ENCODE measurements around the gene FAM221B.

FAM221B gene

GRCh38 chr9:35814841-35815543 is 13.5 kb downstream of the FAM221B start, which contains the start of gene HINT2:
TSS of gene HINT2 (minus strand) at chr9:35815042. CDS start at chr9:35814979, 63 bp downstream.
- peak; percentile 98 for DNase-seq

- peak; percentile 24 for DNase-seq
Observed at GRCh38 chr9:35814106-35814840, 14.3 kb downstream of the FAM221B start.

DNA sequence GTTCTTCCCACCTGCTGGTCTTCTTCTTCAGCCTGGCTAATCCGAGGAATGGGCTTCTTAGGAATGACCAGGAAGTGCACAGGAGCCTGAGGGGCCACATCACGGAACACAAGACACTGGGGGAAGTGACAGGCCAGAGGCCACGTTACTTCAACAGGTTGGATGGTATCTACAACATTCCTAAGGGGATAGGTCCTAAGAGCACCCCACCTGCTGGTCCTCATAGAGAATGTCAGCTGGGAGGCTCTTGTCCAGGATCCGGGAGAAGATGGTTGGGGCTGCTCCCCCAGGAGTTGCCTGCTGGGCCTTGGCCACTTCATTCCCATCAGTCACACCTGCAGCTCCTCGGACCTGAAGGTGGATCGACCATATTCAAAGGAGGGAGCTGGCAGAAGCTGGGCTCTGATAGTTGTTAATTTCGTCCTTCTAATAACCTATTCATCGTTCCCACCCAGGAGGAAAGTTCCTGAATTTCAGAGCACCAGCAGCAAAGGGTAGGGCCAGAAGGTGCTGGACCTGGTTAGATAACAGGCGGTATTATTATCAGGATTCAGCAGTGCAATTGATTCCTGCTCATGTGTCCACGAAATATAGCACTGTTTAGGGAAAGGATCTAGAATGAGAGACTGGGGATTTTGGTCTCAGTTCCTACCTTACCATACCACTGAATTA is 15.0 kb downstream of the FAM221B start:
- no peak for DNase-seq

GRCh38 chr9:35812025-35812602 is 16.4 kb downstream of the FAM221B start, which contains the start of gene SPAG8:
TSS of gene SPAG8 (minus strand) at chr9:35812262. CDS start at chr9:35812147, 115 bp downstream.
- peak; percentile 95 for DNase-seq

DNA sequence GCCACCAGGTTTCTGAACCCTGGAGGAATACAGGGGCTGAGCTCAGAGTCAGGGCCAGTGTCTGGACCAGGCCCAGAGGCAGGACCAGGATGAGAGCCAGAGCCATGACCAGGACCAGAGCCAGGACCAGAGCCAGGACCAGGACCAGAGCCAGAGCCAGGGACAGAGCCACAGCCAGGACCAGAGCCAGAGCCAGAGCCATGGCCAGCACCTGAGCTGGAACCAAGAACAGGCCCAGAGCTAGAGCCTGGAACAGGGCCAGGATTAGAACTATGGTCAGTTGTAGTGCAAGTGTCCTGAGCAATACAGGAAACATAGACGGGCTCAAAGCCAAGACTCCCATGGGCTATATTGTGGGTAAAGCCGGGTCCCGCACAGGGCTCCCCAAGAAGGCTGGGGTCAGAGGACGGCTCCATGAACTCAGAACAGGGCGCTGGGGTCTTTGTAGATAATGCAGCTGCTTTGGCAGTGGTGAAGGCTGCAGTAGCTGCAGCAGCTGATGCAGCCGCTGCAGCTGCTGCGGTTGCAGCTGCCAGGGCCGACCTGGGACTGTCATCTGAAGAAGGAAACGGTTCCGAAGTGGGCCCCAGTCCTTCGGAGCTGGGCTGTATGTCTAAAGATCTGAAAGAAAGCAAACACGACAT is 17.0 kb downstream of the FAM221B start:
- DNase-seq = no peak

GRCh38 chr9:35810122-35810521 is 18.4 kb downstream of the FAM221B start:
- no peak for DNase-seq

DNA sequence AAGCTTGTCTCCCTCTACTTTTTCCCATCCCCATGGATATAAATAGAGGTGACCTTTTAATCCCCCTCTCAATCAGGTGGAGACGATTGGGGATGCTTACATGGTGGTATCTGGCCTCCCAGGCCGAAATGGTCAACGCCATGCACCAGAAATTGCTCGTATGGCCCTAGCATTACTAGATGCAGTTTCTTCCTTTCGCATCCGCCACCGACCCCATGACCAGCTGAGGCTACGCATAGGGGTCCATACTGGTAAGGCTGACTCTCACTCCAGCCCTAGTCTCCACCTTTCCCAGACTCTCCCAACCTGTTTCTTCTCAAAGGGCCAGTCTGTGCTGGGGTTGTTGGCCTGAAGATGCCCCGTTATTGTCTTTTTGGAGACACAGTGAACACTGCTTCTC is 20.1 kb downstream of the FAM221B start:
- DNase-seq = no peak

GRCh38 chr9:35806101-35806500 is 22.4 kb downstream of the FAM221B start:
- DNase-seq = no peak

DNA sequence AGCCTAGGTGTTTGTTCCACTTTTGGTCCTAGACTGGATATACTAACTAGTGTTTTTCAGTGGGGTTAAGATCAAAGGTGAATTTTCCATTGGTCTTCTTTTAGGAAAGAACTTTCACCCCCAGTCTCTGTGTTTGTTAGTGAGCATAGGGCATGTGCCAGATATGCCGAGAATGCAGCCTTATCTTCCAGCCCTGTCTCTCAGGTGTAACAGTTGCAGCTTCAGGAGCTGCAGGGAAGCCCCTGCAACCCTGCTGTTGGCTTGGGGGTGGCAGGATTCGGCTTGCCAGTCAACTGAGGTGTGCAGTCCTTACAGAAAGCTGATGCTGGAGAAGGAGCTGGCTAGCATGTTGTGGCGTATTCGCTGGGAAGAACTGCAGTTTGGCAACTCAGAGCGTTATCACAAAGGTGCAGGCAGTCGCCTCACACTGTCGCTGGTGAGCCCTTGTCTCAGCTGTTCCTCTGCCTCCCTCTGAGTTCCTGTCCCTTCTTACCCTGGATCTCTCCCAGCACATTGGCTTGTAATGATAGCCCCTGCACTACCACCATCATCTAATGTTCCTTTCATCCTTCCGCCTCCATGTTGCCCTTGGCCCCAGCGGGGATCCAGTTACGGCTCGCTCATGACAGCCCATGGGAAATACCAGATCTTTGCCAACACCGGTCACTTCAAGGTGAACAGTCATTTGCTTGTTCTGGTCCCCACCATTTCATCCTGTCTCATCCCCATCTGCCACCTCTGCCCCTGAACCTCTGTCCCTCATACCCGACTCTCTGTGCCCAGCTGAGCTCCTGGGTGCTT is 27.0 kb downstream of the FAM221B start:
- DNase-seq = no peak

DNA sequence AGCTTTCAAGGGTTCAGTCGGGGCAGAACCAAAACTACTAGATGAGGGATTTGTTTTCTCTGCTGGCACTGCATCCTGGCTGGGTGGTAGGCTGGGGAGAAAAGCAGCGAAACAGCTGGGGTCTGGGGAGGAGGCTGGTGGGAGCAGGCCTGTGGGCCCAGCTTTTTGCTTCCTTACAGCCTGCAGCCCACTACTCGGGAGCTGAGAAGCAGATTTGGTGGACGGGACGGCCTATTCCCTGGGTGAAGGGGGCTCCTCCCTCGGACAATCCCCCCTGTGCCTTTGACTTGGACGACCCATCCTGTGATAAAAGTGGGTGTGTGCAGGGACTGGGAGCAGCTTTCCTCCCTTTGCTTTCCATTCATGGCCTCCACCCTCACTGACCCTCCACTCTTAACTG is 28.0 kb downstream of the FAM221B start:
- DNase-seq = no peak

- peak; percentile 48 for DNase-seq
Observed at GRCh38 chr9:35798658-35799374, 29.7 kb downstream of the FAM221B start.

DNA sequence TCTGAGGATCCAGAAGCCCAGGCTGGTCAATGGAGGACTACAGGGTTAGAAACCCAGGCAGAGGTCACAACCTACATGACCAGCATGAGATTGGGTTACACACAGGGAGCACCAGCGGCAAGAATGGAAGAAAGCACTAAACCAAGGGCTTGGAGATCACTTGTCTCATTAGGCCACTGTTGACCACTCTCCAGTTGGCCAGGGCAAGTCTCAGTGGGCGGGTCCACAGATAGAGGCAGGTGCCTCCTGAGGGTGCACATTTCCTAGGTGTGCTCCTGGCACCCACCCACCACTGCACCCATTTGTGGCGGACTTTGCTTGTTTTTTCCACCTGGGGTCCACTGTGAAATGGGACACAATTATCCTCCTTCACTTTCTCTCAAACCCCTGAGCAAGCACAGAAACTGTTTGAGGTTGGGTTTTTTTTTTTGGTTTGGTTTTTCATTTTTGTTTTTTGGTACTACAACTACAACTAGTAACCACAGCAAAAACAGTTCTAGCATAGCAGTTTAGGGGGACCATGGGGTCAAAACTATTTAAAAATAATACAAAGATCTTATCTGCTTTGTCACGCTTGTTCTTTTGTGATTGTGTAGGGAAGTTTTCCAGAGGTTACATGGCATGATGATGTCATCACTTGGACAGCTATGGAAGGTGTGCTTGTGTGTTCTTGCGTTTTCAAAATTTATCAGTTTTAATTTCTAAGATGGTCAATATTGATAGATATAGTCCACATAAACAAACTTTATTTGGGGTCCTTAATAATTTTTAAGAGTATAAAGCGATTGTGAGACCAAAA is 31.0 kb downstream of the FAM221B start:
- DNase-seq = no peak

GRCh38 chr9:35795695-35796094 is 32.8 kb downstream of the FAM221B start:
- DNase-seq = no peak

DNA sequence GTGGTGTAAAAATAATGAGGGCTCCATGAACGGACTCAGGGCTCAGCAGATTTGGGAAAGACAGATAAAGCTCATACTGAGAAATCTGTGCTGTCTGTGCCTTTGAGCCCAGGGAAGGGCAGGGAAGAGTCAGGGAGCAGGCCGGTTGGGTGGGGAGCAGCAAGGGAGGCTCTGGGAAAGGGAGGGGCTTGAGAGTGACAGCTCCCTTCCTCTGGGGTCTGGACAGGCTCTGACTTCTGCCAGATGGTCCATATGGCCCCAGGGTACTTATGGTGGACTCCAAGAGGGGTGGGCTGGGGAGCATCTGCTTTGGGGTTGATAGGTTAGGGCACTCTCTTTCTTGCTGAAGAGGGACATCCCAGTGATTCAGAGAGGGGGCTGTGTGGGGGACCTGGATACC is 35.1 kb downstream of the FAM221B start:
- no peak for DNase-seq

DNA sequence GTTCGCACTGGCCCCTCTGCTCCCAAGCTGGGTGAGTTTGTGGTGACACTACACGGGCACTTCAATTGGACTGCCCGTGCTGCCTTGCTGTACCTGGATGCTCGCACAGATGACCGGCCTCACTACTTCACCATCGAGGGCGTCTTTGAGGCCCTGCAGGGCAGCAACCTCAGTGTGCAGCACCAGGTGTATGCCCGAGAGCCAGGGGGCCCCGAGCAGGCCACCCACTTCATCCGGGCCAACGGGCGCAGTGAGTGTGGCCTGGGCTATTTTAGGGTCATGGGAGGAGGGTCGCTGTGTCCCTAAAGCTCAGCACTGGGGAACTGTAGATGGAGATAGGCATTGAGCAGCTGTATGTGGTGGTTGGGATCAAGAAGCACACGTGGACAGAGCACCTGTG is 35.7 kb downstream of the FAM221B start:
- DNase-seq = no peak

DNA sequence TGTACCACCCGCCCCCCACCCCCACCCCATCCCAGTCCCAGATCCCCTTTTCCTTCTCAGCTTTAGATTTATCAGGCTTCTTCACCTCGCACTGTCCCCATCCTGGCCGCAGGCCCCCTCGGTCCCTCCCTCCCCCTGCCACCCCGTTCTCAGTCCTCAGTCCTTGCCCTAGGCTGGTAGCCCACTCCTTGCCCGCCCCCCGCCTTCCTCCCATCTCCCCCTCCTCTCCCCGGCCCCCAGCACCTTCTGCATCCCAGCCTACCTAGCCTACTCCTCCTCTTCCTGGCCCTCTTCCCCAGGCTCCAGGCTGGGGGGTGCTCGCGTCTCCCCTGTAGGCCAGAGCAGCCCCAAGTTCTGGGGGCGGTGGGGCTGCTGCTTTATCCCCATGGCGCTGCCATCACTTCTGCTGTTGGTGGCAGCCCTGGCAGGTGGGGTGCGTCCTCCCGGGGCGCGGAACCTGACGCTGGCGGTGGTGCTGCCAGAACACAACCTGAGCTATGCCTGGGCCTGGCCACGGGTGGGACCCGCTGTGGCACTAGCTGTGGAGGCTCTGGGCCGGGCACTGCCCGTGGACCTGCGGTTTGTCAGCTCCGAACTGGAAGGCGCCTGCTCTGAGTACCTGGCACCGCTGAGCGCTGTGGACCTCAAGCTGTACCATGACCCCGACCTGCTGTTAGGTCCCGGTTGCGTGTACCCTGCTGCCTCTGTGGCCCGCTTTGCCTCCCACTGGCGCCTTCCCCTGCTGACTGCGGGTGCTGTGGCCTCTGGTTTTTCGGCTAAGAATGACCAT is 36.3 kb downstream of the FAM221B start:
- no peak for DNase-seq

DNA sequence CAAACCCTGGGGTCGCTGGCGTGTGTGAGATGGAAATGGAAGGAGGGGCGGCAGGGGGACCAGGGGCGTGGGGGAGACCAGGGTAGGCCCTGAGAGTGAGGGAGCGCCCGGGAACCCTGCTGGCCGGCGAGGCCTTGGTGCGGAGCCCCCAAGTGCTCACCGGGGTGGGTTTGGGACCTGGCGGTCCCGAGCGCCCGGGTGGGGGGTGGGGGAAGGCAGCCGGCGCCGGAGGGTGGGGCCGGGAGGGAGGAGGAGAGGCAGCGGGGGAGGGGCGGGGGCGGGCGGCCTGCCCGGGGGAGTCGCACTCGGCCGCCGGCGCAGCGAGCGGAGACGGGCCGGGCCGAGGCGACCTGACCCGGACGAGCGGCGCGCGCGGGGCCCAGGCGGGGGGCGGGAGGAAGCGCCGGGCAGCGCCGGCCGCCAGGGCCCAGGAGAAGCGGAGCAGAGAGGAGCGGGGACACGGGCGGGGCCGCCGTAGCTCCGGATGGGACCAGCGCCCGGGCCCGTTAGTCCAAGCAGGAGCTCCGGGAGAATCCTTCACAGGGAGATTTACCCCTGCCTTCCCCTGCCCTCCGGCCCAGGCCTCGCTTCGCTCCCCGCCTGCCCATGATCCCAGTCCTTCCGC is 37.1 kb downstream of the FAM221B start, which contains the start of gene NPR2:
Gene NPR2, plus strand, starts transcription at position 295 of the 625 bp plus-strand sequence. CDS start 818 bp downstream, outside the sequence.
- no peak for DNase-seq

DNA sequence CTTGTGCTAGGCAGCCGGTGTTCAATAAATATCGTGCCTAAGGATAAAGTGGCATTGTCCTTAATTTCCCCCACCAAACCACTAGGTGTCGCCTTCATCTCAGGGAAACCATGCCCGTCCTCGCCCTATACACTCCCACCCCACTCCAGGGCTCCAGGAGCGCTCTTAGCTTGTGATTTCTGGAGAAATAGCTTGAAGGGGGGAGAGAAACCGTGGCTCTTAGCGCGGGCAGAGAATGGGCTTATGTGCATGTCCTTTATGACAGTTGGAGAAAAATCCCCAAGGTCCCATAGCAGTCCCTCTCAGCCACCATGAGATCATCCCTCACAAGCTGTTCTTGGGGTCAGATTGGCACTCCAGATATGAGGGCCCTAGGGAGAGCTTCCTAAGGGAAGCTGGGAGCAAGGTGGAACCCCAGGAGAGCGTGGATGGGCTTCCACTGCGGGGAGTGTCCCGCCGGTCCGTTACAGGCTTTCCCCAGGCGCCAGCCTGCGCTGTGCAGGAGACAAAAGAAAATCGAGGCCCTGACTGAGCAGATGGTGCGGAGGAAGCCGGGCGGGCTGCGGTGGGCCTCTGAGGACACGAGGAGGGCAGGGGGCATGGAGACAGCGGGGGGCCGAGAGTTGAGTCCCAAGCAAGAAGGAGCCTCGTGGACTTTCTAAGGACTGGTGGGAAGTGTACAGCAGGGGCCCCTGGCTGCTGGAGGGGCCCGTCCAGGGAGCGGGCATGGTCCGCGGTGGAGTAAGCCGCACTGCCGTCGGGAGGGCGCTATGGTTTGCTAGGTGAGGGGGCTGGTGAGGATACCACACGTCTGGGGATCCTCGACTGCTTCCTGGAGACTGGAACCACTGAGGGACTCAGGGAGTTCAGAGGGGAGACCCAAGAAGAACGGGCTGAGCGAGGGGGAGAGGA is 37.9 kb downstream of the FAM221B start:
- peak; percentile 23 for DNase-seq

Measured in stimulated activated naive CD4-positive, alpha-beta T cell treated with Interleukin-2 at 50 U/mL for 16 hours (primary cell).